Measurements from ENCODE around the gene SERINC3. TPM values are rescaled to one million over a fixed set of nuclear protein-coding genes. Genes with fewer than 3 reads are reported as not detected.

The SERINC3 gene
- total RNA-seq, 1 donor from 2014 or later, result 36.6 TPM

GRCh38 chr20:44455126-44455525, 66.7 kb downstream of the SERINC3 start:
- no peak for TF ChIP-seq CTCF (conservative IDR thresholded peaks at IDR 0.05; ENCODE audit: low read depth, low read length)
- no peak for DNase-seq (ENCODE audit: low read depth)
- no peak overlapping the region for H3K4me3 ChIP-seq (ENCODE audit: low read depth, low read length)

GRCh38 chr20:44454306-44454963, 67.4 kb downstream of the SERINC3 start:
- TF ChIP-seq CTCF (conservative IDR thresholded peaks at IDR 0.05; ENCODE audit: low read depth, low read length), result no peak
- H3K4me3 ChIP-seq (ENCODE audit: low read depth, low read length), result no peak overlapping the region
- no peak for DNase-seq (ENCODE audit: low read depth)

- no peak overlapping the region for H3K4me3 ChIP-seq (ENCODE audit: low read depth, low read length)
- DNase-seq (ENCODE audit: low read depth), result no peak
- TF ChIP-seq CTCF (conservative IDR thresholded peaks at IDR 0.05; ENCODE audit: low read depth, low read length), result no peak
Measured at GRCh38 chr20:44450903-44451450, 70.9 kb downstream of the SERINC3 start.

GRCh38 chr20:44450281-44450889, 71.5 kb downstream of the SERINC3 start:
- TF ChIP-seq CTCF (conservative IDR thresholded peaks at IDR 0.05; ENCODE audit: low read depth, low read length), result no peak
- H3K4me3 ChIP-seq (ENCODE audit: low read depth, low read length), result no peak overlapping the region
- DNase-seq (ENCODE audit: low read depth), result no peak

- DNase-seq (ENCODE audit: low read depth), result no peak
- no peak overlapping the region for H3K4me3 ChIP-seq (ENCODE audit: low read depth, low read length)
- TF ChIP-seq CTCF (conservative IDR thresholded peaks at IDR 0.05; ENCODE audit: low read depth, low read length), result no peak
Measured at GRCh38 chr20:44449864-44450263, 72.0 kb downstream of the SERINC3 start.

- peak; percentile 65 for TF ChIP-seq CTCF (conservative IDR thresholded peaks at IDR 0.05; ENCODE audit: low read depth, low read length)
- DNase-seq (ENCODE audit: low read depth), result no peak
Measured at GRCh38 chr20:44448753-44449546, 72.9 kb downstream of the SERINC3 start.

More at GRCh38 chr20:44448753-44449546, 72.9 kb downstream of the SERINC3 start:
- no peak overlapping the region for H3K4me3 ChIP-seq (ENCODE audit: low read depth, low read length)
